ENCODE results near the gene HMX3. TPM values are rescaled to one million over a fixed set of nuclear protein-coding genes. Genes with fewer than 3 reads are reported as not detected.
A peak's percentile ranks its signal among the peaks of the same experiment; 100 is the strongest.

Gene HMX3
- total and polyA plus RNA-seq, 2 donors (not counting 3 experiments of a cell fraction or from before 2014, with no cell fraction given), result not detected

DNA sequence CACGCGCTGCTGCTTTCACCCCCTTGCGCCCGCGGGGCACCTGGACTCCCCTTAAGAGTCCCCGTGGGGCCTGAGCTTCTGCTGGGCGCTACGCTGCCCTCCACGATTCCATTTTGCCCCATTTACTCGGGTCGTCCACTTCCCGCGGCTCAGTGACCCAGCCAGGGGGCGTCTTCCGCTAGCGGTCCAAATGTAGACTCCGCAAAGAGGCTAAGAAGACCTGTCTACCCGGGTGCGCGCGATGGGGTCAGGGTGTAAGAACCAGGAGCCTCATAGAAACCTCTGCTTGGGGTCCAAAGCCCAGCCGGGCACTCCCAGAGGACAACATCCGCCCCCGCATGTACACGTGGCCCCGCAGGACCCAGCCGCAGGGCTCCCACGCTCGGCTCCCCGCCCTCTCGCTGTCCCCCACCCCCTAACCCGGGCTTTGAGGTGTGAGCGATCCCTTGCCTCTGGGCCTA is 7.0 kb downstream of the HMX3 start:
- Histone ChIP-seq H2AFZ (ENCODE audit: low read depth, low read length) (no peak overlapping the region), H3K27me3 (ENCODE audit: control insufficient read depth in 2 of 2, insufficient read depth in 2 of 2, low read length in 2 of 2) (peaks cover 94 to 100% of the 10 kb centered on the region in 2 experiments), H3K9me3 (replicated peaks; ENCODE audit: control insufficient read depth, insufficient read depth, low read length) (no peaks in the 10 kb centered on the region), H3K4me2 (ENCODE audit: insufficient read depth, low read length) (no peak overlapping the region), H3K4me1 (ENCODE audit: control insufficient read depth, extremely low read depth, insufficient read depth, low read length) (no peaks in the 10 kb centered on the region), H3K27ac (ENCODE audit: insufficient read depth, low read depth, low read length) (no peak overlapping the region), H3K79me2 (ENCODE audit: control insufficient read depth, insufficient read depth, low read length) (no peaks in the 10 kb centered on the region), H3K36me3 (ENCODE audit: control insufficient read depth in 2 of 2, extremely low read depth in 1 of 2, insufficient read depth in 2 of 2, low read length in 2 of 2) (no peaks in the 10 kb centered on the region), H4K20me1 (replicated peaks; ENCODE audit: control insufficient read depth, extremely low read depth, insufficient read depth, low read length) (no peaks in the 10 kb centered on the region), H3K4me3 (replicated peaks in 1 of 3; ENCODE audit: insufficient read depth in 1 of 3, low read depth in 1 of 3, low read length in 3 of 3) (no peak overlapping the region), H3K9ac (replicated peaks; ENCODE audit: extremely low read depth, insufficient read depth, low read length) (no peak overlapping the region), H3K9me1 (replicated peaks; ENCODE audit: control insufficient read depth, extremely low read depth, insufficient read depth, low read length) (no peaks in the 10 kb centered on the region)
- dilution Hi-C loops (cut with MboI; ENCODE audit: extremely low pct_ligation_motif_present, low sequenced_read_pairs), result no loop called here
- POLR2A ChIA-PET, result no interaction called here
- intact Hi-C loops (cut with micrococcal nuclease), result no loop called here
- BruUV-seq (replicated peaks), result no TSS peak
- no peak for TF ChIP-seq MYC (IDR thresholded peaks at IDR 0.05; ENCODE audit: low read depth, low read length)
- TF ChIP-seq, protein P1, sequence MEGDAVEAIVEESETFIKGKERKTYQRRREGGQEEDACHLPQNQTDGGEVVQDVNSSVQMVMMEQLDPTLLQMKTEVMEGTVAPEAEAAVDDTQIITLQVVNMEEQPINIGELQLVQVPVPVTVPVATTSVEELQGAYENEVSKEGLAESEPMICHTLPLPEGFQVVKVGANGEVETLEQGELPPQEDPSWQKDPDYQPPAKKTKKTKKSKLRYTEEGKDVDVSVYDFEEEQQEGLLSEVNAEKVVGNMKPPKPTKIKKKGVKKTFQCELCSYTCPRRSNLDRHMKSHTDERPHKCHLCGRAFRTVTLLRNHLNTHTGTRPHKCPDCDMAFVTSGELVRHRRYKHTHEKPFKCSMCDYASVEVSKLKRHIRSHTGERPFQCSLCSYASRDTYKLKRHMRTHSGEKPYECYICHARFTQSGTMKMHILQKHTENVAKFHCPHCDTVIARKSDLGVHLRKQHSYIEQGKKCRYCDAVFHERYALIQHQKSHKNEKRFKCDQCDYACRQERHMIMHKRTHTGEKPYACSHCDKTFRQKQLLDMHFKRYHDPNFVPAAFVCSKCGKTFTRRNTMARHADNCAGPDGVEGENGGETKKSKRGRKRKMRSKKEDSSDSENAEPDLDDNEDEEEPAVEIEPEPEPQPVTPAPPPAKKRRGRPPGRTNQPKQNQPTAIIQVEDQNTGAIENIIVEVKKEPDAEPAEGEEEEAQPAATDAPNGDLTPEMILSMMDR (IDR thresholded peaks at IDR 0.05; ENCODE audit: extremely low read depth in 1 of 2, insufficient read depth in 1 of 2, low read depth in 1 of 2, low read length in 2 of 2), result no peak
- TF ChIP-seq FOS (IDR thresholded peaks at IDR 0.05; ENCODE audit: borderline replicate concordance, insufficient read depth, low read length), result no peak
- DNase-seq (ENCODE audit: low read depth, low spot score) (no peak), FAIRE-seq (no peak)
- CTCF ChIA-PET, result interaction anchor here (0.7 to 1.5 kb wide), 2 partner anchors 8 to 9 kb away, joined by 3 read pairs; no protein-coding TSS in a partner anchor

DNA sequence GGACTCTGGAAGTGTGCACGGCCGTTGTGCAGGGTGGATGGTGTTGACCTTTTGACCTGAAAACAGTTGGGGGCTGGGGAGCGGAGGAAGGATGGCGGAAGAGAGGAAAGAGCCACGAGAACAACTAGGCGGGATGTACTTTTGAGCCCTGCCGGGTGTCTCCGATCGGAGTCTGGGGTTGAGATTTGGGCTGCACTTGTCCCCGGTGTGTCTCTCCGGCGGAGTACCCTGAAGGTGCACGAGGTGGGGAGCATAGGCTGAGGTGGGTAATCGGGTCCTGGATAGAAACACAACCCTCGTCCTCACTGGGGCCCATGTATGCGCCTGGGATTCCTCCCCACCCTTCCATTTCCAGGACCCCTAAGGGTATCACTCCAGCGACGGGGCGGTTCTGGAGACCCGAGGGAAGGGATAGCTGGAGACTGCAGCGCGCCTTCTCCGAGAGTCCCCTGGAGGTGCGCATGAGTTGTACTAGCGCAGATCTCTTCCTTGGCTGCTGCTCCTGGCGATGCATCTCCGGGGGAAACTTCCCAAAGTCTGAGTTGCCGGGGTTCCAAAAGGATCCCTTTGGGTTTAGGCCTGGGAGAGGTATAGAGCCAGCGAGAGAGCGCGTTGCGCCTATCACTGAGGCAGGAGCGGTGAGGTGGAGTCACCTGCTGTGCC is 7.5 kb downstream of the HMX3 start:
- Histone ChIP-seq H3K36me3 (ENCODE audit: control insufficient read depth in 2 of 2, extremely low read depth in 1 of 2, insufficient read depth in 2 of 2, low read length in 2 of 2) (no peaks in the 10 kb centered on the region), H3K9ac (replicated peaks; ENCODE audit: extremely low read depth, insufficient read depth, low read length) (no peak overlapping the region), H3K9me3 (replicated peaks; ENCODE audit: control insufficient read depth, insufficient read depth, low read length) (no peaks in the 10 kb centered on the region), H3K9me1 (replicated peaks; ENCODE audit: control insufficient read depth, extremely low read depth, insufficient read depth, low read length) (no peaks in the 10 kb centered on the region), H3K27me3 (ENCODE audit: control insufficient read depth in 2 of 2, insufficient read depth in 2 of 2, low read length in 2 of 2) (peaks cover 91 to 99% of the 10 kb centered on the region in 2 experiments), H4K20me1 (replicated peaks; ENCODE audit: control insufficient read depth, extremely low read depth, insufficient read depth, low read length) (no peaks in the 10 kb centered on the region), H3K4me1 (ENCODE audit: control insufficient read depth, extremely low read depth, insufficient read depth, low read length) (no peaks in the 10 kb centered on the region), H3K79me2 (ENCODE audit: control insufficient read depth, insufficient read depth, low read length) (no peaks in the 10 kb centered on the region), H2AFZ (ENCODE audit: low read depth, low read length) (no peak overlapping the region), H3K4me2 (ENCODE audit: insufficient read depth, low read length) (no peak overlapping the region), H3K27ac (ENCODE audit: insufficient read depth, low read depth, low read length) (no peak overlapping the region), H3K4me3 (replicated peaks in 1 of 3; ENCODE audit: insufficient read depth in 1 of 3, low read depth in 1 of 3, low read length in 3 of 3) (no peak overlapping the region)
- TF ChIP-seq GATA2 (IDR thresholded peaks at IDR 0.05; ENCODE audit: insufficient read depth, insufficient read length, low read depth, low read length) (no peak), EZH2 (IDR thresholded peaks at IDR 0.05; ENCODE audit: borderline replicate concordance, low read depth, low read length, severe bottlenecking) (peak; percentile 85)
- no peak for DNase-seq (ENCODE audit: low read depth, low spot score)
- no TSS peak for BruUV-seq (replicated peaks)
- FAIRE-seq, result no peak
- dilution Hi-C loops (cut with MboI; ENCODE audit: extremely low pct_ligation_motif_present, low sequenced_read_pairs), result no loop called here
- POLR2A ChIA-PET, result no interaction called here
- CTCF ChIA-PET, result interaction anchor here (1.5 kb wide), 1 partner anchor 10 kb away, joined by 3 read pairs; no protein-coding TSS in a partner anchor
- intact Hi-C loops (cut with micrococcal nuclease), result no loop called here
